ENCODE results near the gene EFCAB12.

DNA sequence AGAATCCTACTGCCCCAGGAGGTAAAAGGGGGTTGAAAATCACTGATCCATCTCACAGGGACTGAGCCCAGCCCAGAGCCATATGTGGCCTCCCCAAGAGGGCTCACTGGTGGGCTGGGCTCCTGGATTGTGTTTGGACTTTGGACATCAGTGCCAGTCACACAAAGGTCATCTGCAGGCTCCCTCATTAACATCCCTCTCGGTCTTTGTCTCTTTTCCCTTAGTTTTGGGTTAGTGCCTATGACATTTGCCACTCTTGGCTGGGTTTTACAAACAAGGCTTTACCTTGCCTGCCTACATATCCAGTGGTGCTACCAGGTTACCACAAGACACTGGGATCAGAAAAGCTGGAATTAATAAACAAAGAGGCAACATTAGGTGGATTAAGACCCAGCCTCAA is 39.5 kb upstream of the EFCAB12 start:
- TF ChIP-seq, protein P1, sequence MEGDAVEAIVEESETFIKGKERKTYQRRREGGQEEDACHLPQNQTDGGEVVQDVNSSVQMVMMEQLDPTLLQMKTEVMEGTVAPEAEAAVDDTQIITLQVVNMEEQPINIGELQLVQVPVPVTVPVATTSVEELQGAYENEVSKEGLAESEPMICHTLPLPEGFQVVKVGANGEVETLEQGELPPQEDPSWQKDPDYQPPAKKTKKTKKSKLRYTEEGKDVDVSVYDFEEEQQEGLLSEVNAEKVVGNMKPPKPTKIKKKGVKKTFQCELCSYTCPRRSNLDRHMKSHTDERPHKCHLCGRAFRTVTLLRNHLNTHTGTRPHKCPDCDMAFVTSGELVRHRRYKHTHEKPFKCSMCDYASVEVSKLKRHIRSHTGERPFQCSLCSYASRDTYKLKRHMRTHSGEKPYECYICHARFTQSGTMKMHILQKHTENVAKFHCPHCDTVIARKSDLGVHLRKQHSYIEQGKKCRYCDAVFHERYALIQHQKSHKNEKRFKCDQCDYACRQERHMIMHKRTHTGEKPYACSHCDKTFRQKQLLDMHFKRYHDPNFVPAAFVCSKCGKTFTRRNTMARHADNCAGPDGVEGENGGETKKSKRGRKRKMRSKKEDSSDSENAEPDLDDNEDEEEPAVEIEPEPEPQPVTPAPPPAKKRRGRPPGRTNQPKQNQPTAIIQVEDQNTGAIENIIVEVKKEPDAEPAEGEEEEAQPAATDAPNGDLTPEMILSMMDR (IDR thresholded peaks at IDR 0.05), result no peak
- TF ChIP-seq EZH2phosphoT487 (IDR thresholded peaks at IDR 0.05) (no peak), EZH2 (IDR thresholded peaks at IDR 0.05) (no peak)

Measured in neural progenitor cell (in vitro differentiated cells).